HEK293 (cell line): ENCODE data around the gene HIGD1A.

Source experiments
- CTCF ChIA-PET: fragments of 350-600 bp; formaldehyde crosslinking; extraction: SDS; loops from one replicate; lab custom pipeline; 2021; ENCODE audit warnings: antibody characterized with exemption; lab: Yijun Ruan, JAX
- POLR2A ChIA-PET: fragments of 300-600 bp; formaldehyde crosslinking; extraction: SDS; loops from one replicate; lab custom pipeline; 2020; ENCODE audit warnings: antibody characterized with exemption, inconsistent platforms; lab: Yijun Ruan, JAX
- H3K27ac ChIP-seq: fragments of 200-500 bp; sonication (Bioruptor generic); 2 replicates; pipeline ENCODE4 v1.5.1; 2014; ENCODE audit warnings: low read depth, low read length, control low read depth, inconsistent platforms; ENCODE audit errors: extremely low read depth
- H3K36me3 ChIP-seq, 2 experiments: fragments of 200-500 bp in 1 of 2; sonication (Bioruptor generic) in 1 of 2; 1 replicate in 1 of 2; 2 replicates in 1 of 2; pipeline ENCODE4 v1.5.1; 2014 to 2017; ENCODE audit warnings: inconsistent platforms in 2 of 2, low read length in 2 of 2; ENCODE audit not compliant: control insufficient read depth in 2 of 2, insufficient read depth in 1 of 2
- H3K4me1 ChIP-seq: fragments of 200-500 bp; sonication (Bioruptor generic); 2 replicates; pipeline ENCODE4 v1.5.1; 2014; ENCODE audit warnings: mild to moderate bottlenecking, low read length, inconsistent platforms; ENCODE audit not compliant: control insufficient read depth, insufficient read depth
- H3K4me3 ChIP-seq: 2 replicates; pipeline ENCODE4 v1.5.1; 2011; ENCODE audit warnings: low read depth, mild to moderate bottlenecking, control low read depth, low read length, moderate library complexity
- H3K9me3 ChIP-seq: fragments of 200-500 bp; sonication (Bioruptor generic); 2 replicates; pipeline ENCODE4 v1.5.1; 2014; ENCODE audit warnings: low read depth, low read length, inconsistent platforms; ENCODE audit not compliant: control insufficient read depth, insufficient read depth
- EGR2 ChIP-seq: fragments of 450-650 bp; formaldehyde crosslinking; IDR thresholded peaks from 2 replicates; pipeline ENCODE4 v1.5.1; 2016; ENCODE audit warnings: low read depth, missing biosample characterization, missing genetic modification characterization
- GFI1B ChIP-seq: fragments of 450-650 bp; formaldehyde crosslinking; IDR thresholded peaks from 2 replicates; pipeline ENCODE4 v1.5.1; 2016; ENCODE audit warnings: missing biosample characterization, missing genetic modification characterization
- GLI4 ChIP-seq: fragments of 450-650 bp; formaldehyde crosslinking; IDR thresholded peaks from 2 replicates; pipeline ENCODE4 v1.5.1; 2016; ENCODE audit warnings: missing biosample characterization, missing genetic modification characterization
- GLIS2 ChIP-seq: fragments of 450-650 bp; formaldehyde crosslinking; IDR thresholded peaks from 2 replicates; pipeline ENCODE4 v1.5.1; 2016; ENCODE audit warnings: missing biosample characterization, missing genetic modification characterization
- HOXD13 ChIP-seq: sonication (generic); formaldehyde crosslinking; IDR thresholded peaks from 2 replicates; pipeline ENCODE4 v1.8.0; 2022; ENCODE audit warnings: missing genetic modification reagents, borderline replicate concordance
- PATZ1 ChIP-seq: fragments of 450-650 bp; formaldehyde crosslinking; IDR thresholded peaks from 2 replicates; pipeline ENCODE4 v1.5.1; 2016; ENCODE audit warnings: missing biosample characterization, missing genetic modification characterization
- PRDM4 ChIP-seq: fragments of 450-650 bp; formaldehyde crosslinking; IDR thresholded peaks from 2 replicates; pipeline ENCODE4 v1.5.1; 2017; ENCODE audit warnings: missing biosample characterization, missing genetic modification characterization
- REST ChIP-seq: fragments of 450-650 bp; formaldehyde crosslinking; IDR thresholded peaks from 2 replicates; pipeline ENCODE4 v1.5.1; 2016; ENCODE audit warnings: missing biosample characterization, missing genetic modification characterization
- ZBTB11 ChIP-seq: fragments of 450-650 bp; formaldehyde crosslinking; conservative IDR thresholded peaks from 2 replicates; pipeline ENCODE4 v1.5.1; 2016; ENCODE audit warnings: low read depth, missing biosample characterization, missing genetic modification characterization
- ZBTB8A ChIP-seq: fragments of 450-650 bp; formaldehyde crosslinking; IDR thresholded peaks from 2 replicates; pipeline ENCODE4 v1.5.1; 2016; ENCODE audit warnings: missing biosample characterization, missing genetic modification characterization
- ZNF10 ChIP-seq: fragments of 450-650 bp; formaldehyde crosslinking; IDR thresholded peaks from 2 replicates; pipeline ENCODE4 v1.5.1; 2017; ENCODE audit warnings: missing biosample characterization, missing genetic modification characterization
- ZNF239 ChIP-seq: fragments of 450-650 bp; formaldehyde crosslinking; IDR thresholded peaks from 2 replicates; pipeline ENCODE4 v1.5.1; 2016; ENCODE audit warnings: missing biosample characterization, missing genetic modification characterization
- ZNF280D ChIP-seq: fragments of 450-650 bp; formaldehyde crosslinking; IDR thresholded peaks from 2 replicates; pipeline ENCODE4 v1.5.1; 2016; ENCODE audit warnings: missing biosample characterization, missing genetic modification characterization
- ZNF350 ChIP-seq: fragments of 450-650 bp; formaldehyde crosslinking; IDR thresholded peaks from 2 replicates; pipeline ENCODE4 v1.5.0; 2017; ENCODE audit warnings: missing biosample characterization, mild to moderate bottlenecking, missing genetic modification characterization
- ZNF366 ChIP-seq: fragments of 450-650 bp; formaldehyde crosslinking; conservative IDR thresholded peaks from 2 replicates; pipeline ENCODE4 v1.5.1; 2016; ENCODE audit warnings: missing biosample characterization, missing genetic modification characterization
- ZNF416 ChIP-seq: fragments of 450-650 bp; formaldehyde crosslinking; IDR thresholded peaks from 2 replicates; pipeline ENCODE4 v1.5.1; 2016; ENCODE audit warnings: missing biosample characterization, missing genetic modification characterization
- ZNF433 ChIP-seq: fragments of 450-650 bp; formaldehyde crosslinking; IDR thresholded peaks from 2 replicates; pipeline ENCODE4 v1.5.1; 2016; ENCODE audit warnings: missing biosample characterization, missing genetic modification characterization, low read depth
- ZNF488 ChIP-seq: fragments of 450-650 bp; formaldehyde crosslinking; IDR thresholded peaks from 2 replicates; pipeline ENCODE4 v1.5.1; 2016; ENCODE audit warnings: missing biosample characterization, missing genetic modification characterization
- ZNF707 ChIP-seq: fragments of 450-650 bp; formaldehyde crosslinking; IDR thresholded peaks from 2 replicates; pipeline ENCODE4 v1.5.1; 2016; ENCODE audit warnings: missing biosample characterization, missing genetic modification characterization
- ZNF768 ChIP-seq: fragments of 450-650 bp; formaldehyde crosslinking; IDR thresholded peaks from 2 replicates; pipeline ENCODE4 v1.5.1; 2018; ENCODE audit warnings: missing biosample characterization, mild to moderate bottlenecking, missing genetic modification characterization

The HIGD1A gene

GRCh38 chr3:42741796-42742195 is 62.5 kb downstream of the HIGD1A start:
- H3K27ac ChIP-seq, result no peak overlapping the region
- ChIA-PET POLR2A (no interaction called here), CTCF (no interaction called here)
- H3K4me1 ChIP-seq, result no peaks in the 10 kb centered on the region
- H3K9me3 ChIP-seq, result no peaks in the 10 kb centered on the region
- no peak overlapping the region for H3K4me3 ChIP-seq
- TF ChIP-seq ZBTB11 (tag by site-specific recombination) (no peak), ZNF707 (tag by site-specific recombination) (no peak), ZNF366 (tag by site-specific recombination) (no peak), ZNF488 (tag by site-specific recombination) (no peak), GLIS2 (tag by site-specific recombination) (no peak), ZNF433 (tag by site-specific recombination) (no peak), PATZ1 (tag by site-specific recombination) (no peak), ZNF239 (tag by site-specific recombination) (no peak), PRDM4 (tag by site-specific recombination) (no peak), HOXD13 (CRISPR knock-in tag) (no peak), ZBTB8A (tag by site-specific recombination) (no peak), ZNF416 (no peak), ZNF280D (no peak), ZNF350 (tag by site-specific recombination) (no peak), ZNF10 (tag by site-specific recombination) (no peak), ZNF768 (tag by site-specific recombination) (no peak), GLI4 (tag by site-specific recombination) (no peak), REST (tag by site-specific recombination) (no peak), EGR2 (no peak), GFI1B (tag by site-specific recombination) (no peak)
- no peaks in the 10 kb centered on the region for H3K36me3 ChIP-seq
